Measurements from ENCODE around the gene ZYG11A. TPM values are rescaled to one million over a fixed set of nuclear protein-coding genes. Genes with fewer than 3 reads are reported as not detected.

ZYG11A gene
- total and polyA plus RNA-seq, 2 of the 13 experiments (the other 11 are each of a cell fraction or from before 2014, with no cell fraction given): not detected

- no peak for TF ChIP-seq MXD1 (CRISPR knock-in tag; IDR thresholded peaks at IDR 0.05)
- TF ChIP-seq MXI1 (IDR thresholded peaks at IDR 0.05; ENCODE audit: borderline replicate concordance, low read depth, low read length): 0 out of 3 replicates have a peak, but pooled peaks have one; percentile 14
- no peak for TF ChIP-seq ZNF841 (CRISPR knock-in tag; IDR thresholded peaks at IDR 0.05; ENCODE audit: borderline replicate concordance)
- no peak for TF ChIP-seq PRDM10 (CRISPR knock-in tag; IDR thresholded peaks at IDR 0.05; ENCODE audit: low read depth)
- no peak for TF ChIP-seq HES4 (CRISPR knock-in tag; IDR thresholded peaks at IDR 0.05; ENCODE audit: borderline replicate concordance)
- TF ChIP-seq NR2F6 (IDR thresholded peaks at IDR 0.05): peak; percentile 40; the same call in 1 of the 2 replicates
- TF ChIP-seq NR2F6 (CRISPR knock-in tag; IDR thresholded peaks at IDR 0.05): peak; percentile 61; the same call in 1 of the 2 replicates
- no peak for TF ChIP-seq ZNF180 (CRISPR knock-in tag; IDR thresholded peaks at IDR 0.05; ENCODE audit: borderline replicate concordance, low read depth)
- no peak for TF ChIP-seq MXD3 (CRISPR knock-in tag; IDR thresholded peaks at IDR 0.05)
- no peak for TF ChIP-seq ZNF318 (CRISPR knock-in tag; IDR thresholded peaks at IDR 0.05)
- TF ChIP-seq AGO2 (optimal IDR thresholded peaks at IDR 0.05; ENCODE audit: low read depth, low read length): no peak
- TF ChIP-seq TBX3 (IDR thresholded peaks at IDR 0.05; ENCODE audit: borderline replicate concordance): no peak
- no peak for TF ChIP-seq NFATC3 (CRISPR knock-in tag; IDR thresholded peaks at IDR 0.05)
- TF ChIP-seq MED8 (CRISPR knock-in tag; IDR thresholded peaks at IDR 0.05; ENCODE audit: insufficient replicate concordance): no peak
- TF ChIP-seq JUNB (CRISPR knock-in tag; IDR thresholded peaks at IDR 0.05; ENCODE audit: borderline replicate concordance): no peak
- TF ChIP-seq SMARCC2 (IDR thresholded peaks at IDR 0.05): no peak
- TF ChIP-seq ISL2 (CRISPR knock-in tag; IDR thresholded peaks at IDR 0.05): no peak
- peak; percentile 84 for TF ChIP-seq GATAD2A (CRISPR knock-in tag; IDR thresholded peaks at IDR 0.05)
Observed at GRCh38 chr1:52925571-52926005, 83.0 kb downstream of the ZYG11A start (continued).

All from HepG2 (cell line).